Neural progenitor cell (in vitro differentiated cells): ENCODE measurements around the gene RELL1. TPM values are rescaled to one million over a fixed set of nuclear protein-coding genes. Genes with fewer than 3 reads are reported as not detected.

Experiments used
- DNase-seq: peaks from one replicate; pipeline ENCODE4 v3.0.0-alpha.2; 2016; ENCODE audit warnings: low spot score
- H2AFZ ChIP-seq: fragments of 200-600 bp; sonication (generic); replicated peaks from 2 replicates; pipeline ENCODE4 v1.6.1; 2016; ENCODE audit warnings: antibody characterized with exemption
- H3F3A ChIP-seq: fragments of 200-600 bp; sonication (generic); 2 replicates; pipeline ENCODE4 v1.6.1; 2016; ENCODE audit warnings: antibody characterized with exemption, low read depth
- H3K27ac ChIP-seq: fragments of 200-600 bp; sonication (generic); 2 replicates; pipeline ENCODE4 v1.5.1; 2016; ENCODE audit warnings: mild to moderate bottlenecking
- H3K27me3 ChIP-seq: fragments of 200-600 bp; sonication (generic); 2 replicates; pipeline ENCODE4 v1.6.1; 2016; ENCODE audit warnings: mild to moderate bottlenecking, moderate library complexity
- H3K36me3 ChIP-seq: fragments of 200-600 bp; sonication (generic); 2 replicates; pipeline ENCODE4 v1.5.1; 2016
- H3K4me1 ChIP-seq: fragments of 200-600 bp; sonication (generic); 2 replicates; pipeline ENCODE4 v1.6.1; 2016; ENCODE audit warnings: mixed run types
- H3K4me2 ChIP-seq: fragments of 200-600 bp; sonication (generic); 2 replicates; pipeline ENCODE4 v1.6.1; 2016
- H3K4me3 ChIP-seq: fragments of 200-600 bp; sonication (generic); 2 replicates; pipeline ENCODE4 v1.5.1; 2016
- H3K79me2 ChIP-seq: fragments of 200-600 bp; sonication (generic); 2 replicates; pipeline ENCODE4 v1.6.1; 2016; ENCODE audit warnings: low read depth
- H3K9ac ChIP-seq: fragments of 200-600 bp; sonication (generic); 2 replicates; pipeline ENCODE4 v1.6.1; 2016
- H3K9me3 ChIP-seq: fragments of 200-600 bp; sonication (generic); 2 replicates; pipeline ENCODE4 v1.5.1; 2016; ENCODE audit warnings: low read depth
- H4K20me1 ChIP-seq: fragments of 200-600 bp; sonication (generic); 2 replicates; pipeline ENCODE4 v1.6.1; 2016; ENCODE audit warnings: low read depth
- H3K27ac Mint-ChIP-seq: 3 replicates; pipeline ENCODE4 v1.8.0; 2021; ENCODE audit warnings: mixed read lengths
- H3K27me3 Mint-ChIP-seq: 2 replicates; pipeline ENCODE4 v1.8.0; 2022; ENCODE audit warnings: low read depth, mild to moderate bottlenecking, inconsistent platforms, moderate library complexity, mixed read lengths; ENCODE audit not compliant: insufficient read depth
- H3K36me3 Mint-ChIP-seq: 3 replicates; pipeline ENCODE4 v1.8.0; 2021; ENCODE audit warnings: mixed read lengths
- H3K4me1 Mint-ChIP-seq: 3 replicates; pipeline ENCODE4 v1.8.0; 2021; ENCODE audit warnings: mixed read lengths
- H3K4me3 Mint-ChIP-seq: 3 replicates; pipeline ENCODE4 v1.8.0; 2021; ENCODE audit warnings: mild to moderate bottlenecking, moderate library complexity, mixed read lengths
- H3K9me3 Mint-ChIP-seq: 3 replicates; pipeline ENCODE4 v1.8.0; 2020; ENCODE audit warnings: mixed read lengths
- CTCF ChIP-seq: fragments of 200-600 bp; sonication (generic); IDR thresholded peaks from 2 replicates; pipeline ENCODE4 v1.5.1; 2017; ENCODE audit warnings: antibody characterized with exemption, mild to moderate bottlenecking
- EZH2 ChIP-seq: fragments of 200-600 bp; sonication (generic); IDR thresholded peaks from 2 replicates; pipeline ENCODE4 v1.6.1; 2017; ENCODE audit warnings: antibody characterized with exemption, mild to moderate bottlenecking, moderate library complexity
- EZH2phosphoT487 ChIP-seq: fragments of 200-600 bp; sonication (generic); IDR thresholded peaks from 2 replicates; pipeline ENCODE4 v1.6.1; 2017; ENCODE audit warnings: antibody characterized with exemption
- total RNA-seq: library from RNA; depleted of rRNA; stranded (reverse); fragments of >200 nt; gene quantifications from 2 replicates; pipeline ENCODE4 v1.2.3, GENCODE V29; 2015; ENCODE audit warnings: low replicate concordance

Gene RELL1
- total RNA-seq, 1 donor from 2014 or later, result 12.1 TPM

- Histone ChIP-seq H3K79me2 (no peaks in the 10 kb centered on the region), H3K4me2 (no peak overlapping the region), H3K9me3 (no peaks in the 10 kb centered on the region), H3K9ac (no peak overlapping the region), H2AFZ (no peak overlapping the region), H3K4me1 (no peaks in the 10 kb centered on the region), H3K27me3 (no peaks in the 10 kb centered on the region), H3K27ac (no peak overlapping the region), H3F3A (no peaks in the 10 kb centered on the region), H3K4me3 (no peak overlapping the region), H3K36me3 (no peaks in the 10 kb centered on the region), H4K20me1 (no peaks in the 10 kb centered on the region)
- Mint-ChIP-seq H3K4me3 (no peak overlapping the region), H3K27ac (no peak overlapping the region), H3K36me3 (no peaks in the 10 kb centered on the region), H3K4me1 (peaks cover 5% of the 10 kb centered on the region), H3K27me3 (no peaks in the 10 kb centered on the region), H3K9me3 (no peaks in the 10 kb centered on the region)
- TF ChIP-seq CTCF, result no peak
- TF ChIP-seq EZH2phosphoT487, result no peak
- no peak for TF ChIP-seq EZH2
- DNase-seq, result no peak
Observed at GRCh38 chr4:37597034-37597433, 89.1 kb downstream of the RELL1 start.

- no peak for DNase-seq
- Histone ChIP-seq H3K4me2 (no peak overlapping the region), H3K27ac (no peak overlapping the region), H3K9ac (no peak overlapping the region), H3K36me3 (no peaks in the 10 kb centered on the region), H3K79me2 (no peaks in the 10 kb centered on the region), H3K4me3 (no peak overlapping the region), H3K4me1 (peaks cover 2% of the 10 kb centered on the region), H3F3A (no peaks in the 10 kb centered on the region), H3K27me3 (no peaks in the 10 kb centered on the region), H2AFZ (no peak overlapping the region), H4K20me1 (no peaks in the 10 kb centered on the region), H3K9me3 (no peaks in the 10 kb centered on the region)
- Mint-ChIP-seq H3K9me3 (no peaks in the 10 kb centered on the region), H3K4me1 (peaks cover 2% of the 10 kb centered on the region), H3K27me3 (no peaks in the 10 kb centered on the region), H3K36me3 (no peaks in the 10 kb centered on the region), H3K27ac (no peak overlapping the region), H3K4me3 (no peak overlapping the region)
- TF ChIP-seq EZH2phosphoT487 (no peak), EZH2 (no peak), CTCF (no peak)
Observed at GRCh38 chr4:37595875-37596680, 90.1 kb downstream of the RELL1 start.

GRCh38 chr4:37594099-37594498 lies 92.1 kb downstream of the RELL1 start:
- H3K36me3 ChIP-seq, result no peaks in the 10 kb centered on the region
- no peak overlapping the region for H3K27ac ChIP-seq
- no peak overlapping the region for H3K4me3 Mint-ChIP-seq
- H4K20me1 ChIP-seq, result no peaks in the 10 kb centered on the region
- H3K27me3 Mint-ChIP-seq, result no peaks in the 10 kb centered on the region
- H3K4me3 ChIP-seq, result no peak overlapping the region
- no peaks in the 10 kb centered on the region for H3K27me3 ChIP-seq
- H3F3A ChIP-seq, result peaks cover 7% of the 10 kb centered on the region
- no peak overlapping the region for H3K27ac Mint-ChIP-seq
- no peak for DNase-seq
- H3K4me1 Mint-ChIP-seq, result peaks cover 6% of the 10 kb centered on the region
- no peak for TF ChIP-seq CTCF
- no peak for TF ChIP-seq EZH2
- TF ChIP-seq EZH2phosphoT487, result no peak
- no peaks in the 10 kb centered on the region for H3K9me3 Mint-ChIP-seq
- H3K36me3 Mint-ChIP-seq, result no peaks in the 10 kb centered on the region
- no peak overlapping the region for H3K9ac ChIP-seq
- H3K79me2 ChIP-seq, result no peaks in the 10 kb centered on the region
- H2AFZ ChIP-seq, result no peak overlapping the region
- no peaks in the 10 kb centered on the region for H3K9me3 ChIP-seq
- peaks cover 10% of the 10 kb centered on the region for H3K4me1 ChIP-seq
- no peak overlapping the region for H3K4me2 ChIP-seq
